T-helper 22 cell (primary cell): ENCODE results near the gene CHML.
"Not testable (repeated sequence)": the region's sequence is repeated elsewhere in the genome, so short reads cannot be mapped to it uniquely, and the experiment has no call there.

ENCODE experiments used
- DNase-seq: peaks from one replicate; pipeline ENCODE4 v3.0.0-alpha.2; 2020; ENCODE audit warnings: low read depth

CHML gene

DNA sequence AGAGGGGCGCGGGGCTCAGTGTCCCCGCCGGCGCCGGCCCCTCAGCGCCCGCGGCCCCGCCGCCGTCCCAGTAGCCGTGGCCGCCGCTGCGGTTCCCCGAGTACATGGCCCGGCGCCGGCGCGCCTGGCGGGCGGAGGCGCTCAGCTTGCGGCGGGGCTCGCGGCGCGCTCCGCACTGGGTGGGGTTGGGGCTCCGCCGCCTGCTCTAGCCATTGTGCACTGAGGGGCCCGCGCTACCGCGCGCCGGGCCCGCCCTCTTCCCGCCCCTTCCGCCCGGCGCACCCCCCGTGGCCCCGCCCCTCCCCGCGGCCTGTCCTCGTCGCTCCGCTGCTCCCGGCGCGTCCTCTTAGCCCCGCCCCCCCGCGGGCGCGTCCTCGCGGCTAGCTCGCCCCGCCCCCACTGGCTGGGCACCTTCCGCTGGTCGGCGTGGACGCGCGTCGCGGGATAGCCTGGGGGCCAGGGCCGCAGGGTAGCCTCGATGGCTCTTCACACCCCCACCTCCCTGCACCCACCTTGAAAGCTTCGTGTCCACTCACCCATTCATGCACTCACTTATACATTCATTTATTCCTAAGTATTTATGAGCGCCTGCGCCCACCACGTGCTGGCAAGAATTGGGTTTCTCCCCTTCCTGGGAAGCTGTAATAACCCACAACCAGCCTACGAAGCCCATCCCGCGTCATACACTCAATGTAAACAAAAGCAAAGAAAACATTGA is at the start of gene CHML, which contains the start of gene OPN3:
Gene CHML (minus strand): TSS at position 221 of the 718 bp plus-strand sequence. CDS start 4,603 bp downstream, outside the sequence.
Gene OPN3 (minus strand): TSS at position 221 of the 718 bp plus-strand sequence. CDS start 115 bp downstream, at position 106.
- DNase-seq: peak; percentile 75

DNA sequence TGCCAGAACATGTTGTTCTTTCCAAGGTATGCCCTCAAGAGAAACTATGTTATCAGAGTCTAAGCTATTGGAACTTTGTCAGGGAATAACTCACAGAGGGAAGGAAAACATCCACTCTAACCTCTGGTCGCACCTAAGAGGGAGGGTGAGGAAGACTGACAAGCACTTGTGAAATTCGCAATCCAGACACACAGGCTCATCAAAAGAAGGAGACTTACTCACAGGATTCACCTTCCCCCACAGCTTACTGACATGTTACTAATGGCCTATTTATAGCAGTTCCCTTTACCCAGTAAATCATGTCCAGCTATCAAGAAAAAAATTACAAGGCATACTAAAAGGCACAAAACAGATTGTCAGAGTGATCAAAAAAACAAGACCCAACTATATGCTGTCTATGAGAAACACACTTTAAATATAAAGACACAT is 48.8 kb upstream of the CHML start:
- DNase-seq: no peak

GRCh38 chr1:241684108-241684507 is 43.9 kb upstream of the CHML start:
- no peak for DNase-seq

GRCh38 chr1:241682921-241683320 is 42.8 kb upstream of the CHML start:
- no peak for DNase-seq

- not testable (repeated sequence) for DNase-seq
These were observed 41.8 kb upstream of the CHML start for GRCh38 chr1:241681861-241682448.

DNA sequence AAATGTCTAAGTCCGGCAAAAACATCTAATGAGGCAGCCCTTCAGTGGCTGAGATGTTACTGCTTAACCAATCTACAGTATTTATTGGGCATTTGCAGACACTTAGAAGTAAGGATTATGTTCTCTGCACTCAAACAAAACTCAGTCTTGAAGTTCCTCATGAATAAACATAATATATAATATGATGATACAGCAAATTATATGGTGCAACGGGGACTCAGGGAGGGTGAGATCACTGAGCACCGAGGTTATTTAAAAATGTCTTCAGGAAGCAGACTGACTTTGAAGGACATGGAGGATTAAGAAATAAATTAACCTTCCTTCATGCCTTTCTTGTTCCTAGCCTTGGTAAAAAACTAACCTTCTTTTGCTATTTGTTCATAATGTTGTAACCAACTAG is 39.8 kb upstream of the CHML start:
- DNase-seq: no peak

GRCh38 chr1:241679404-241679803 is 39.2 kb upstream of the CHML start:
- no peak for DNase-seq

DNA sequence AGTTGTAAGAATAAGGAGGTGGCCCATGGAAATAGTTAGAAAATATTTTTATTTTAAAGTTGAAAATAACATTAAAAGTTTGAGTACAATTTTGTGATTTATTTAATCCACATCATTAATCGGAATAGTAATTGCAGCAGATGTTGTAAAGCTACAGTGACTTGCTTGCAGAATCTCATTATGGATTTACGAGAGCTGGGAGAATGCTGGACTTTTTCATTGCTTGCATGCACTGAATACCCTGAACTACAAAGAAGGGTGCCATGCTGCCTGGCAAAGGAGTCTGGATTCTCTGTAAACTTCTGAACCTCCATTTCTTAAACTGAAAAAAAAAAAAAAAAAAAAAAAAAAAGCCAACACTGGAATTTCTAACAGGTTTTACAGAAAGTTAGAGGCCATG is 38.4 kb upstream of the CHML start:
- no peak for DNase-seq

DNA sequence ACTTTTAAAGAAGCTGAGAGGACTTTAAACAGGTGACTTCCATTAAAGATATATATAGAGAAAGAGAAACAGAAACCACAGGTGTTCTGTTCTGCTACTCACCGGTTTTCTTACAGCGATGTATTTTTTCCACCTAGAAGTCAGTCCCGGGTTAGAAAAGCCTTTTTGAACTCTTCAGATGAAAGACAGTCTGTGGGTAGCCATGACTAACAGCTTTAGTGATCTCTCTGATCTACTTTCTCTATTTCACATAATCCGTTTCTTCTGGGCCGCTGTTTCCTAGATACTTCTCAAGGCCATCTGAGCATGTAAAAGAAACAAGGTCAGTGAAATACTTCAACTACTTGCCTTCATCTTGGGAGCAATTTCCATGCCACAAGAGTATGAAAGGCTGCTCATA is 37.0 kb upstream of the CHML start:
- no peak for DNase-seq

GRCh38 chr1:241675983-241676382 is 35.8 kb upstream of the CHML start:
- no peak for DNase-seq

GRCh38 chr1:241674805-241675384 is 34.7 kb upstream of the CHML start:
- no peak for DNase-seq

DNA sequence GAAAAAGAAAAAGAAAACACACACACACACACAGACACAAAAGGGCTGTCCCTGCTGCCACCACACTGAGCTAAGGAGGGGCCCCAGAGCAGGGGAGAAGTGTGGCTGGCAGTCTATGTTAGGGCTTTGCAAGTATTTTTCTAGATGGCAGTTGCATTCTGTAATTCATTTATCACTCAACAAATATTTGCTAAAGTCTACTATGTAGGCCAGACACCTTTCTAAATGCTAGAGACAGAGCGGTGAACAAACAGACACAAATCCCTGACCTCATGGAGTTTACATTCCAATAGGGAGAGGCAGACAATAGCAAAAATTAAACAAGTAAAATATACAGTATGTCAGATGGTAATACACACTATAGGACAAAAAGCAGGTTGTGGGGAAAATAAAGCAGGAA is 32.1 kb upstream of the CHML start:
- DNase-seq: no peak

DNA sequence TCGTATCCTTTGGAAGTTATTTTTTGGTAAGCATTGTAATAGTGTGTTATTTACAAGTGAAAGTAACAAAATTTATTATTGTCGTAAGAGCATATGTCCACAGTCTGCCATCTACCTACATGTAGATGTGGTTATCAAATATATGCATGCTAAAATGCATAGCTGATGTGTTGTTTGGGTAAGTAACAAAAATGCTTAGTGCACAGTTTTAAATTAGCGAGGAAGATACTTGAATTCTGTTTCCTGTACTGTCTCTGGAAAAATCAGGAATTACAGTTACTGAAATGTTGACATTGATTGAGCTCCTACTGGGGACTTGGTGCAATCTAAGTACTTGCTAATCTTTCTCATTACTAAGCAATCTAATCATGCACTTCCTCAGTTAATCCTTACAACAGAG is 26.2 kb upstream of the CHML start:
- DNase-seq: no peak

DNA sequence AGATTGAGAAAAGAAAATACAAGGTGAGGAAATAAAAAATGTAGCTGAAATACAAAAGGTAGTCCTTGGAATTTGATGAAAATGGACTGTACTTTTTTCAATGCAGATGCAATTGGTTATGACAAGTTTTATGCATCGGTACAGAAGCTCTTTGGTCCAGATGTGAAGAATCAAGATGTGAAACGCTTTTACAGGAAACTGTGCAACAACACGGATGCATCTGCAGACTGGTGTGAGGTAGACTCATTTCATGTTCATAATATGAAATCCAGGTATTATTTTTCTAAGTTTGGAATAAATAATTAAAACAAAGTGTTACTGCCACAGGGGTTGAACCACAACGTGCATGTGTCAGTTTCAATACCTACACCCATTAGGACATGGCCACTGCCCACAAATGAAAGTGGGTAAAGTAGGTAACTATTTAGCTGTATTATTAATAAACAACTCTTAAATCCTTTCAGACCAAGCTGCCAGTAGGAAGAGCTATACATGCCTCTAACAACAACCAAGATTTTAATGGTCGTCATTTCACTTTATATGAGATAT is 20.3 kb upstream of the CHML start:
- no peak for DNase-seq

- not testable (repeated sequence) for DNase-seq
These were observed 18.8 kb upstream of the CHML start for GRCh38 chr1:241659016-241659415.

DNA sequence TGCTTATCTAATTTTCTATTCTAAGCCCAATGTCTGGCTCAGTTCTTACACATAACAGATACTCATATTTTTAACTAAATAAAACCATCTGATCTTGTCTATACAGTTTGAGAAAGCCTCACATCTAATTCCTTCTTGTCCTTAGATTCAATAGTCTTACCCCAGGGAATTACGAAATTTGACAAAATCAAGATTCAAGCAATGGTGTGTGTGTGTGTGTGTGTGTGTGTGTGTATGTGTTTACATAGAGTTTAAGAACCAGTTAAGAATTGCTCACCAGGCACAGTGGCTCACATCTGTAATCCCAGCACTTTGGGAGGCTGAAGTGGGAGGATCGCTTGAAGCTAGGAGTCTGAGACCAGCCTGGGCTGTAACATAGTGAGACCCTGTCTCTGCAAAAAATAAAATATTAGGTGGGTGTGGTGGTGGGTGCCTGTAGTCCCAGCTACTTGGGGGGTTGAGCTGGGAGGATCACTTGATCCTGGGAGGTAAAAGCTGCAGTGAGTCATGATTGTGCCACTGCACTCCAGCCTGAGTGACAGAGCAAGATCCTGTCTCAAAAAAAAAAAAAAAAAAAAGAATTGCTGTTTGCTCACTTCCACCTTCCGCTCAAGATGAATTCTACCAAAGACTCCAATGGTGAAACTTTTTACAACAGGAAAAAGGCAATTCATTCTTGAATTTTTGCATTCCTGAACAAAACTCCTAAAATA is 18.1 kb upstream of the CHML start:
- no peak for DNase-seq

GRCh38 chr1:241654641-241655040 is 14.5 kb upstream of the CHML start:
- DNase-seq: no peak

DNA sequence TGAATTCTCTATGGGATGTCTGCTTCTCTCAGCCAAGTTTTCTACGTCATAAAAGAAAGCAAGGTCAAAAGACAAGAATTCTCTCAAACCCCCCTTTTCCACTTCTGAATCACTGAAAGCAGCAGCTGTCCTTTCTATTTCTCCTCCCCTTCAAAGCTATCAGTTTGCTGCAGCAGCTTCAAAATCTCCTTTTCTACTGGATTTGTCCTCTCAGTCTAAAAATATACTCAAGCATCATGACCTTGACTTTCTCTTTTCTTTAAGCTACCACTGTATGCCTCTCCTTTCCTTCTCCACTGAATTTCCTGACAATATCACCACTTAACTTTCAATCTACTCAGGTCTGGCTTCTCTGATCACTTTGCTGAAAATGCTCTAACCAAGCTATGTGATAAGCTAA is 13.8 kb upstream of the CHML start:
- DNase-seq: no peak

- no peak for DNase-seq
These were observed 11.8 kb upstream of the CHML start, which contains the start of gene WDR64 for GRCh38 chr1:241652012-241652411. TSS of gene WDR64 (plus strand) at chr1:241652281. CDS start at chr1:241652485, 204 bp downstream.

GRCh38 chr1:241648159-241648558 is 8.0 kb upstream of the CHML start:
- no peak for DNase-seq

DNA sequence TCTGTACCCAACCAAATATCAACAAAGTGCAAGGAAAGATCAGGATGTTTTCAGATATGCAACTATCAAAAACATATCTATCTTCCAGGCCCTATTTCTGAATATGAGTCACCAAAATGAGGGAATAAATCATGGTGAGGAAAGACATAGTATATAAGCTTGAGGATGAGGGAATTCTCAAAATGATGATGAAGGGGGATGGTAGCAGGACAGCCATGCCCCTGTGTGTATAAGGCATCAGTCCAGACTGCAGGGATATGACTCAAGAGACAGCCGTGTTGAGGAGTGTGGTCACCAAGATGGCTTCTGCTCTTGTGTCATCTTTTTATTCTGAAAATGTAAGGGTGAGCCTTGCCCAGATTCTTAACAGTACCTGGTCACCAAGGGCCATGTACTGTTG is 7.5 kb upstream of the CHML start:
- no peak for DNase-seq

DNA sequence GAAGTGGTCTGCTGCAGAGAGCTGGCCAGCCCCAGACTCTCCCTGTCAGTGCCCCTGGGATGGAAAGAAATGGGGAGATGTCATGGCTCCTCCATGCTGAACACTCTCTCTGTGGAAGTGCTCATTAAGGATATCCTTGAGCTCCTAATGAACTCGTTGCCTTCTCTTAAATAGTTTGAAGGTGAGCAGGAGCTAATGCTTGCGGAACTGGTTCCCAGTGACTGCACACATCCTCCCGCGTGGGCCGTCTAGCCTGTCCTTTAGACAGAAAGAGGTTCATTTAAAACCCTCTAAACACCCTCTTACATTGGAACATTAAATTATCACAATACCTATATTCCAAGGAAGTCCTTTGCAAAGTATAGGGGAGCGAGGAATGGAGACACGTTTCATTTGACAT is 6.0 kb upstream of the CHML start:
- no peak for DNase-seq
